Endothelial cell of umbilical vein (primary cell): Measurements from ENCODE around the gene CPSF4. TPM values are rescaled to one million over a fixed set of nuclear protein-coding genes. Genes with fewer than 3 reads are reported as not detected.

Source experiments
- BruUV-seq: library from RNA; stranded (reverse); fragments of 400-500 nt; replicated peaks from 2 replicates; lab custom pipeline; 2021; lab: Mats Ljungman, UMichigan
- CTCF ChIA-PET: fragments of 300-600, 350-600 bp; sonication (Branson Sonifier 250); formaldehyde crosslinking; loops from one replicate; lab custom pipeline; 2021; ENCODE audit warnings: antibody characterized with exemption, inconsistent platforms; lab: Charles Lee
- POLR2A ChIA-PET: fragments of 300-600, 350-600 bp; sonication (Branson Sonifier 250); formaldehyde crosslinking; loops from one replicate; lab custom pipeline; 2021; ENCODE audit warnings: antibody characterized with exemption, inconsistent platforms; lab: Charles Lee
- DNase-seq: peaks from one replicate; pipeline ENCODE4 v3.0.0-alpha.2; 2011; ENCODE audit warnings: low read depth, low spot score
- FAIRE-seq: peaks from 2 replicates; lab custom pipeline; 2011; peaks lifted over from hg19 to GRCh38; lab: Jason Lieb, UNC
- H2AFZ ChIP-seq: 2 replicates; pipeline ENCODE4 v1.6.0; 2012; ENCODE audit warnings: low read depth, low read length, control low read depth, inconsistent platforms
- H3K27ac ChIP-seq: 2 replicates; pipeline ENCODE4 v1.5.1; 2011; ENCODE audit warnings: low read depth, mild to moderate bottlenecking, control low read depth, low read length, moderate library complexity; ENCODE audit not compliant: insufficient read depth
- H3K27me3 ChIP-seq, 2 experiments: 2 replicates each; pipeline versions ENCODE4 v1.6.0 to v1.6.1; 2011; ENCODE audit warnings: low read length in 2 of 2, mixed read lengths in 1 of 2; ENCODE audit not compliant: control insufficient read depth in 2 of 2, insufficient read depth in 2 of 2
- H3K36me3 ChIP-seq, 2 experiments: 2 replicates in 1 of 2; 3 replicates in 1 of 2; pipeline ENCODE4 v1.5.1; 2011; ENCODE audit warnings: low read length in 2 of 2, mild to moderate bottlenecking in 1 of 2, moderate library complexity in 1 of 2; ENCODE audit not compliant: control insufficient read depth in 2 of 2, insufficient read depth in 2 of 2; ENCODE audit errors: extremely low read depth in 1 of 2
- H3K4me1 ChIP-seq: 3 replicates; pipeline ENCODE4 v1.5.1; 2011; ENCODE audit warnings: mild to moderate bottlenecking, low read length; ENCODE audit not compliant: control insufficient read depth, insufficient read depth; ENCODE audit errors: extremely low read depth
- H3K4me2 ChIP-seq: 2 replicates; pipeline ENCODE4 v1.6.1; 2011; ENCODE audit warnings: low read length, control low read depth, mixed read lengths; ENCODE audit not compliant: insufficient read depth
- H3K4me3 ChIP-seq, 3 experiments: fragments of 200-600 bp in 1 of 3; sonication (generic), shearing (Covaris generic) in 1 of 3; replicated peaks in 1 of 3; 2 replicates each; pipeline ENCODE4 v1.5.1; 2011 to 2016; ENCODE audit warnings: control low read depth in 3 of 3, low read length in 3 of 3, mild to moderate bottlenecking in 2 of 3, inconsistent platforms in 1 of 3, low read depth in 1 of 3, moderate library complexity in 1 of 3; ENCODE audit not compliant: insufficient read depth in 1 of 3
- H3K79me2 ChIP-seq: 2 replicates; pipeline ENCODE4 v1.6.0; 2012; ENCODE audit warnings: low read length, inconsistent platforms; ENCODE audit not compliant: control insufficient read depth, insufficient read depth
- H3K9ac ChIP-seq: replicated peaks from 2 replicates; pipeline ENCODE3; 2011; ENCODE audit warnings: low read length, control low read depth; ENCODE audit not compliant: insufficient read depth; ENCODE audit errors: extremely low read depth
- H3K9me1 ChIP-seq: replicated peaks from 3 replicates; pipeline ENCODE4 v1.6.0; 2011; ENCODE audit warnings: mild to moderate bottlenecking, low read length; ENCODE audit not compliant: control insufficient read depth, insufficient read depth; ENCODE audit errors: extremely low read depth
- H3K9me3 ChIP-seq: replicated peaks from 2 replicates; pipeline ENCODE4 v1.5.1; 2012; ENCODE audit warnings: low read length, inconsistent platforms; ENCODE audit not compliant: control insufficient read depth, insufficient read depth
- H4K20me1 ChIP-seq: replicated peaks from 2 replicates; pipeline ENCODE3; 2011; ENCODE audit warnings: mild to moderate bottlenecking, low read length; ENCODE audit not compliant: control insufficient read depth, insufficient read depth; ENCODE audit errors: extremely low read depth
- CTCF ChIP-seq, 2 donors: IDR thresholded peaks; 1 replicate in 1 of 2; 2 replicates in 1 of 2; pipeline ENCODE4 v1.5.1; 2011; ENCODE audit warnings: low read length in 2 of 2, mild to moderate bottlenecking in 2 of 2, moderate library complexity in 2 of 2, control low read depth in 1 of 2, inconsistent platforms in 1 of 2, low read depth in 1 of 2; ENCODE audit not compliant: insufficient read depth in 1 of 2; ENCODE audit errors: extremely low read depth in 1 of 2
- EZH2 ChIP-seq: IDR thresholded peaks from 2 replicates; pipeline ENCODE4 v1.6.1; 2012; ENCODE audit warnings: borderline replicate concordance, low read depth, mild to moderate bottlenecking, moderate library complexity, low read length, inconsistent platforms; ENCODE audit not compliant: severe bottlenecking
- FOS ChIP-seq: IDR thresholded peaks from 2 replicates; pipeline ENCODE4 v1.6.1; 2011; ENCODE audit warnings: mild to moderate bottlenecking, low read length, moderate library complexity, borderline replicate concordance; ENCODE audit not compliant: insufficient read depth
- GATA2 ChIP-seq: IDR thresholded peaks from 2 replicates; pipeline ENCODE4 v1.7.0; 2011; ENCODE audit warnings: low read depth, mild to moderate bottlenecking, moderate library complexity, mixed read lengths, low read length; ENCODE audit not compliant: insufficient read length, insufficient read depth
- JUN ChIP-seq: IDR thresholded peaks from 2 replicates; pipeline ENCODE4 v1.6.1; 2011; ENCODE audit warnings: borderline replicate concordance, low read depth; ENCODE audit not compliant: insufficient read length, insufficient read depth
- MAX ChIP-seq: IDR thresholded peaks from 2 replicates; pipeline ENCODE4 v1.6.1; 2011; ENCODE audit not compliant: insufficient read depth, insufficient read length
- MYC ChIP-seq: IDR thresholded peaks from one replicate; pipeline ENCODE4 v1.6.1; 2011; ENCODE audit warnings: mild to moderate bottlenecking, low read depth, low read length
- POLR2A ChIP-seq: IDR thresholded peaks from 2 replicates; pipeline ENCODE4 v1.6.1; 2012; ENCODE audit warnings: low read depth, mild to moderate bottlenecking, control low read depth, low read length
- POLR2AphosphoS5 ChIP-seq: IDR thresholded peaks from 2 replicates; pipeline ENCODE4 v1.6.1; 2012; ENCODE audit warnings: low read depth, mild to moderate bottlenecking, control low read depth, low read length, moderate library complexity; ENCODE audit not compliant: insufficient read depth
- dilution Hi-C: fragments of 300-500 bp; cut with MboI; formaldehyde crosslinking; loops from one replicate; pipeline ENCODE4 v1.15.0; 2019; ENCODE audit warnings: low sequenced_read_pairs; ENCODE audit not compliant: extremely low pct_ligation_motif_present
- intact Hi-C: fragments of 100-400 bp; cut with micrococcal nuclease; formaldehyde crosslinking; loops from one replicate; pipeline ENCODE4 v1.10.0; 2022
- polyA plus RNA-seq, 4 experiments: library from polyadenylated mRNA; depleted of rRNA in 3 of 4; stranded (reverse) in 3 of 4; unstranded in 1 of 4; fragments of >200 nt; gene quantifications; 2 replicates each; pipeline versions ENCODE4 v1.2.1 to v1.2.3, GENCODE V29; 2011 to 2012; ENCODE audit warnings: missing spikeins in 1 of 4
- total RNA-seq: library from RNA; stranded (reverse); gene quantifications from 2 replicates; pipeline ENCODE4 v1.2.3, GENCODE V29; 2021

The CPSF4 gene
- total and polyA plus RNA-seq, 2 donors (not counting 3 experiments of a cell fraction or from before 2014, with no cell fraction given) = 51.5 to 53.0 TPM

- DNase-seq (no peak), FAIRE-seq (no peak)
- CTCF ChIA-PET = interaction anchor here (0.7 to 1.0 kb wide), 2 partner anchors 18 to 38 kb away, joined by 3 to 4 read pairs; no protein-coding TSS in a partner anchor
- no peak overlapping the region for H3K4me2 ChIP-seq
- no peak overlapping the region for H3K9ac ChIP-seq
- no peaks in the 10 kb centered on the region for H3K9me3 ChIP-seq
- H3K79me2 ChIP-seq = peaks cover 58% of the 10 kb centered on the region
- no peak overlapping the region for H3K27ac ChIP-seq
- peaks cover 16% of the 10 kb centered on the region for H3K4me1 ChIP-seq
- no peaks in the 10 kb centered on the region for H3K27me3 ChIP-seq
- TF ChIP-seq POLR2AphosphoS5 (no peak), EZH2 (no peak), CTCF (IDR thresholded peaks at IDR 0.05; ENCODE audit: extremely low read depth in 1 of 2, insufficient read depth in 1 of 2, low read depth in 1 of 2, low read length in 2 of 2) (no peak), POLR2A (no peak), MAX (no peak), GATA2 (no peak), MYC (no peak), JUN (no peak), FOS (no peak)
- no TSS peak for BruUV-seq
- POLR2A ChIA-PET = interaction anchor here (1.2 kb wide), 1 partner anchor 29 kb away, joined by 5 read pairs; no protein-coding TSS in a partner anchor
- intact Hi-C loops = no loop called here
- peaks cover 15 to 36% of the 10 kb centered on the region in 2 experiments for H3K36me3 ChIP-seq
- H3K9me1 ChIP-seq = no peaks in the 10 kb centered on the region
- no peak overlapping the region for H2AFZ ChIP-seq
- H3K4me3 ChIP-seq = no peak overlapping the region
- no peaks in the 10 kb centered on the region for H4K20me1 ChIP-seq
- dilution Hi-C loops = no loop called here
Observed at GRCh38 chr7:99404235-99404976, 34.3 kb upstream of the CPSF4 start.
